Sigmoid colon (tissue), 7 donors: Measurements from ENCODE around the gene TMEM39B. TPM values are rescaled to one million over a fixed set of nuclear protein-coding genes. Genes with fewer than 3 reads are reported as not detected.
A peak's percentile ranks its signal among the peaks of the same experiment; 100 is the strongest.
"Not testable (repeated sequence)": the region's sequence is repeated elsewhere in the genome, so short reads cannot be mapped to it uniquely, and the experiment has no call there.

Experiments
- DNase-seq: peaks from one replicate; pipeline ENCODE4 v3.0.0-alpha.2; 2019
- H3K27ac ChIP-seq, 4 donors: fragments of 200-600 bp; sonication (generic); one replicate each; pipeline ENCODE4 v1.5.1; 2016 to 2019; ENCODE audit warnings: mild to moderate bottlenecking in 1 of 4
- H3K27me3 ChIP-seq, 3 donors: fragments of 200-600 bp; sonication (generic); one replicate each; pipeline ENCODE4 v1.5.1; 2019; ENCODE audit warnings: mild to moderate bottlenecking in 1 of 3
- H3K36me3 ChIP-seq, 4 donors: fragments of 200-600 bp; sonication (generic); one replicate each; pipeline ENCODE4 v1.5.1; 2016 to 2019
- H3K4me1 ChIP-seq, 4 donors: fragments of 200-600 bp; sonication (generic); one replicate each; pipeline ENCODE4 v1.5.1; 2017 to 2019
- H3K4me3 ChIP-seq, 4 donors: fragments of 200-600 bp; sonication (generic); one replicate each; pipeline ENCODE4 v1.5.1; 2017 to 2019; ENCODE audit warnings: mild to moderate bottlenecking in 2 of 4, moderate library complexity in 1 of 4
- H3K9me3 ChIP-seq, 4 donors: fragments of 200-600 bp in 3 of 4; sonication (generic) in 3 of 4; one replicate each; pipeline versions ENCODE4 v1.5.1 to v1.6.1; 2013 to 2019
- CTCF ChIP-seq, 4 experiments: fragments of 450-650 bp in 3 of 4; fragments of 200-600 bp in 1 of 4; IDR thresholded peaks; one replicate each; pipeline ENCODE4 v1.5.1; 2016 to 2019; ENCODE audit warnings: antibody characterized with exemption in 4 of 4, mild to moderate bottlenecking in 3 of 4, moderate library complexity in 2 of 4
- EP300 ChIP-seq, 4 donors: sonication (generic); formaldehyde crosslinking; IDR thresholded peaks; one replicate each; pipeline ENCODE4 v1.6.1; 2017; ENCODE audit warnings: antibody characterized with exemption in 4 of 4
- POLR2A ChIP-seq, 2 donors: fragments of 450-650 bp; IDR thresholded peaks; one replicate each; pipeline ENCODE4 v1.6.1; 2016; ENCODE audit warnings: antibody characterized with exemption in 2 of 2, mild to moderate bottlenecking in 2 of 2, moderate library complexity in 2 of 2
- POLR2AphosphoS5 ChIP-seq, 4 donors: sonication (generic); formaldehyde crosslinking; IDR thresholded peaks; one replicate each; pipeline ENCODE4 v1.6.1; 2017; ENCODE audit warnings: antibody characterized with exemption in 4 of 4
- WGBS, 2 donors: extraction: QIAGEN DNeasy Blood & Tissue Kit; methylation state at CpG; one replicate each; pipeline ENCODE4 v1.1.7; 2013; 5-methylcytosine and 5-hydroxymethylcytosine counted together
- intact Hi-C: fragments of 100-400 bp; cut with DNase I; formaldehyde crosslinking; loops from one replicate; pipeline ENCODE4 v1.15.1; 2023
- polyA plus RNA-seq, 3 donors: library from polyadenylated mRNA; stranded (reverse); fragments of 200-250 nt; gene quantifications; one replicate each; pipeline ENCODE4 v1.2.3, GENCODE V29; 2013
- total RNA-seq, 4 donors: library from RNA; depleted of rRNA; stranded (reverse); fragments of >200 nt; gene quantifications; one replicate each; pipeline ENCODE4 v1.1.0, GENCODE V29; 2016
- donor health status: healthy with polysubstance abuse.
- donor health status: Bipolar disorder and iron deficiency.
- donor health status: healthy.

The TMEM39B gene
- total and polyA plus RNA-seq, 7 donors = 2.0 to 11.9 (median 3.7) TPM

- Histone ChIP-seq H3K36me3 (no peaks in the 10 kb centered on the region), H3K27ac (no peak overlapping the region), H3K4me3 (no peak overlapping the region), H3K4me1 (peaks cover 0 to 67% (median 66%) of the 10 kb centered on the region in 4 donors), H3K9me3 (no peaks in the 10 kb centered on the region), H3K27me3 (no peaks in the 10 kb centered on the region)
- intact Hi-C loops = no loop called here
- no peak for DNase-seq
- TF ChIP-seq POLR2AphosphoS5 (IDR thresholded peaks at IDR 0.05) (no peak), CTCF (IDR thresholded peaks at IDR 0.05) (no peak), POLR2A (IDR thresholded peaks at IDR 0.05) (no peak), EP300 (IDR thresholded peaks at IDR 0.05) (no peak)
These were observed 39.0 kb downstream of the TMEM39B start for GRCh38 chr1:32111789-32112188.

GRCh38 chr1:32112806-32113375 is 40.2 kb downstream of the TMEM39B start:
- intact Hi-C loops = no loop called here
- TF ChIP-seq EP300 (IDR thresholded peaks at IDR 0.05) = no peak
- no peak for TF ChIP-seq POLR2A (IDR thresholded peaks at IDR 0.05)
- TF ChIP-seq CTCF (IDR thresholded peaks at IDR 0.05) = no peak
- TF ChIP-seq POLR2AphosphoS5 (IDR thresholded peaks at IDR 0.05) = no peak
- Histone ChIP-seq H3K9me3 (no peaks in the 10 kb centered on the region), H3K36me3 (no peaks in the 10 kb centered on the region), H3K4me3 (no peak overlapping the region), H3K27ac (no peak overlapping the region), H3K27me3 (no peaks in the 10 kb centered on the region), H3K4me1 (peaks cover 0 to 72% (median 62%) of the 10 kb centered on the region in 4 donors)
- WGBS, 2 donors = 75 to 89% methylated on average over 5 of the region's 5 CpGs
- no peak for DNase-seq

- intact Hi-C loops, DNase-seq, H3K36me3 ChIP-seq, H3K27me3 ChIP-seq, H3K9me3 ChIP-seq, H3K4me3 ChIP-seq, H3K27ac ChIP-seq: not testable (repeated sequence)
- WGBS, 2 donors = 92 to 94% methylated on average over 4 of the region's 4 CpGs
- peaks cover 0 to 78% (median 62%) of the 10 kb centered on the region in 4 donors for H3K4me1 ChIP-seq
These were observed 40.7 kb downstream of the TMEM39B start for GRCh38 chr1:32113436-32113835.

GRCh38 chr1:32114420-32114819 is 41.7 kb downstream of the TMEM39B start:
- Histone ChIP-seq H3K9me3 (no peaks in the 10 kb centered on the region), H3K4me3 (no peak overlapping the region), H3K36me3 (no peaks in the 10 kb centered on the region), H3K27ac (no peak overlapping the region), H3K4me1 (peaks cover 0 to 72% (median 57%) of the 10 kb centered on the region in 4 donors), H3K27me3 (no peaks in the 10 kb centered on the region)
- no peak for TF ChIP-seq EP300 (IDR thresholded peaks at IDR 0.05)
- no peak for TF ChIP-seq POLR2A (IDR thresholded peaks at IDR 0.05)
- no peak for TF ChIP-seq CTCF (IDR thresholded peaks at IDR 0.05)
- TF ChIP-seq POLR2AphosphoS5 (IDR thresholded peaks at IDR 0.05) = no peak
- intact Hi-C loops = no loop called here
- 72 to 74% methylated on average over 2 of the region's 2 CpGs for WGBS, 2 donors
- DNase-seq = no peak

- Histone ChIP-seq H3K4me3 (no peak overlapping the region), H3K9me3 (no peaks in the 10 kb centered on the region), H3K4me1 (peaks cover 0 to 64% (median 48%) of the 10 kb centered on the region in 4 donors), H3K36me3 (no peaks in the 10 kb centered on the region), H3K27ac (peak overlapping the region in 3 of 4 donors; percentile 41 to 69 (median 59)), H3K27me3 (no peaks in the 10 kb centered on the region)
- intact Hi-C loops = no loop called here
- no peak for TF ChIP-seq POLR2AphosphoS5 (IDR thresholded peaks at IDR 0.05)
- TF ChIP-seq CTCF (IDR thresholded peaks at IDR 0.05) = no peak
- TF ChIP-seq POLR2A (IDR thresholded peaks at IDR 0.05) = no peak
- 90 to 91% methylated on average over 5 of the region's 5 CpGs for WGBS, 2 donors
- DNase-seq = no peak
These were observed 42.8 kb downstream of the TMEM39B start for GRCh38 chr1:32115496-32115895.
